ENCODE results near the gene LSM10.
A peak's percentile ranks its signal among the peaks of the same experiment; 100 is the strongest.

The LSM10 gene

GRCh38 chr1:36390411-36390810 lies 7.3 kb downstream of the LSM10 start:
- H3K9me3 ChIP-seq (replicated peaks; ENCODE audit: low read length): no peaks in the 10 kb centered on the region
- peaks cover 37% of the 10 kb centered on the region for H3K36me3 ChIP-seq (ENCODE audit: insufficient read depth, low read length)
- H3K27me3 ChIP-seq (ENCODE audit: control insufficient read depth, insufficient read depth, low read length): no peaks in the 10 kb centered on the region
- peaks cover 15% of the 10 kb centered on the region for H3K4me1 ChIP-seq (ENCODE audit: control insufficient read depth, insufficient read depth, low read length)
- H3K4me2 ChIP-seq (ENCODE audit: low read length): no peak overlapping the region
- H3K4me3 ChIP-seq (ENCODE audit: low read length): no peak overlapping the region
- H3K9ac ChIP-seq (ENCODE audit: low read depth, low read length): no peak overlapping the region

DNA sequence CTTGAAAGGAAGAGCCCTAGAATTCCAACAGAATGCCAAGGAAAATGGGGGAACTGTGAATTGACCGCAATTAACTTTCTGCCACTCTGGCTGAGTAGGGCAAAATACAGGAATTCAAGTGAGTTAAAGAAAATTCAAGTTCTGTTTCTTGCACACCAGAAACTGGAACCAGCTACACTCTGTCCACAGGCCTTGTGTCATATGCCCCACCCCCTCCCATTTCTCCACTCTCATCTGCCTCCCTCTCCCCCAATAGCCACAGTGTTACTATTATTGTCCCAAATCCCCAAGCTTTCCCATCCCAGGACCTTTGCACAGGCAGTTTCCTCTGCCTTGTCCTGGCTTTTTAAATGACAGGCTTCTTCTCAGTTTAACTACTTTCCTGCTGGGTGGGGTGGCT lies 7.7 kb downstream of the LSM10 start:
- H3K9ac ChIP-seq (ENCODE audit: low read depth, low read length): no peak overlapping the region

GRCh38 chr1:36389261-36389660 lies 8.4 kb downstream of the LSM10 start:
- peaks cover 21% of the 10 kb centered on the region for H3K4me1 ChIP-seq (ENCODE audit: control insufficient read depth, insufficient read depth, low read length)

More for the DNA sequence above, 7.7 kb downstream of the LSM10 start:
- H3K27me3 ChIP-seq (ENCODE audit: control insufficient read depth, insufficient read depth, low read length): no peaks in the 10 kb centered on the region
- H3K4me1 ChIP-seq (ENCODE audit: control insufficient read depth, insufficient read depth, low read length): peaks cover 15% of the 10 kb centered on the region
- no peak overlapping the region for H3K4me3 ChIP-seq (ENCODE audit: low read length)
- H3K9me3 ChIP-seq (replicated peaks; ENCODE audit: low read length): no peaks in the 10 kb centered on the region
- H3K36me3 ChIP-seq (ENCODE audit: insufficient read depth, low read length): peaks cover 37% of the 10 kb centered on the region
- H3K4me2 ChIP-seq (ENCODE audit: low read length): no peak overlapping the region

GRCh38 chr1:36387141-36387949 lies 10.4 kb downstream of the LSM10 start:
- Histone ChIP-seq H3K27me3 (ENCODE audit: control insufficient read depth, insufficient read depth, low read length) (no peaks in the 10 kb centered on the region), H3K4me2 (ENCODE audit: low read length) (peak overlapping the region; percentile 75), H3K4me1 (ENCODE audit: control insufficient read depth, insufficient read depth, low read length) (peaks cover 33% of the 10 kb centered on the region), H3K36me3 (ENCODE audit: insufficient read depth, low read length) (peaks cover 20% of the 10 kb centered on the region), H3K9me3 (replicated peaks; ENCODE audit: low read length) (no peaks in the 10 kb centered on the region), H3K4me3 (ENCODE audit: low read length) (peak overlapping the region; percentile 40), H3K9ac (ENCODE audit: low read depth, low read length) (peak overlapping the region; percentile 63)

More at GRCh38 chr1:36389261-36389660, 8.4 kb downstream of the LSM10 start:
- H3K9me3 ChIP-seq (replicated peaks; ENCODE audit: low read length): no peaks in the 10 kb centered on the region
- peaks cover 37% of the 10 kb centered on the region for H3K36me3 ChIP-seq (ENCODE audit: insufficient read depth, low read length)
- H3K9ac ChIP-seq (ENCODE audit: low read depth, low read length): no peak overlapping the region
- H3K27me3 ChIP-seq (ENCODE audit: control insufficient read depth, insufficient read depth, low read length): no peaks in the 10 kb centered on the region
- no peak overlapping the region for H3K4me2 ChIP-seq (ENCODE audit: low read length)
- H3K4me3 ChIP-seq (ENCODE audit: low read length): no peak overlapping the region

DNA sequence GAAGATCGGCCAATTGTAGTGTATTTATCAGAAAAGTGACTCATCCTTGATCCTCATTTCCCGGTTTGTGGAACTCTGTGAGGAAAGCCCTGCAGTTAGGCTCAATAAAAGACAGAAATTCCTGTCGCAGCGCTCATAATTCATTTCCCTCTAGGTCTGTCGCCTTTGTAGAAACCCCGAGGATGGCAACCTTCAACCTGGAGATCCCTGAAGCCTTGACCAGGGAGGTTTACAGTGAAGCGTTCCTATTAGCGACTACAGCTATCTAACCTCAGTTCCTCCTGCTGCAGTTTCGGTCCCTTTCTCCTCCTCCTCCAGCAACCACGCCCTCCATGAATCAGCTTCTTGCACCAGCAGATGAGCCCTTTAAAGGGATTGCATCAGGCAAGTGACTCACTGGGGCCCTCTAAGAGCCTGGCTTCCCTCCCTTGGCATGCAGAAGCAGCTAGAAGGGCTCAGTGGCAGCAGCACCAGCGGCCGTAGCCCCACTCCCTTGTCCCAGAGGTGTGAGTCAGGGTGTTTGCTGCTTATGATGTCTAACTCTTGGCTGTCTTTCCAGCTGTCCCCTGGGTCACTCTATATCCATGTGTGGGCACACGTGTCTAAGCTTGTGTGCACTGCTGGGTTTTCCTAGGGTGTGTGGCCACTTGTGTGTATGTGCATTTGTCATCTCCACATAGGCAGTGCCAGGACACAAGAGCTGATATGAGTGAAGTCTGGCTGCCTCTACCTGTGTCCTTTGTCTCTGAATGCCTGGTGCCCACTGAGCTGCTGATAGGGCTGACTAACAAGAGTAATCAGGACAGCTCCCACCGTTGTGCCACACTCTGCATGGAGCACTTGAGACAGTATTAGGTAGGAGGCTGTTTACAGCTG lies 11.2 kb downstream of the LSM10 start:
- H3K4me3 ChIP-seq (ENCODE audit: low read length): peak overlapping the region; percentile 74
- H3K9me3 ChIP-seq (replicated peaks; ENCODE audit: low read length): no peaks in the 10 kb centered on the region
- H3K9ac ChIP-seq (ENCODE audit: low read depth, low read length): peak overlapping the region; percentile 92
- peaks cover 13% of the 10 kb centered on the region for H3K36me3 ChIP-seq (ENCODE audit: insufficient read depth, low read length)
- peak overlapping the region; percentile 96 for H3K4me2 ChIP-seq (ENCODE audit: low read length)
- H3K4me1 ChIP-seq (ENCODE audit: control insufficient read depth, insufficient read depth, low read length): peaks cover 33% of the 10 kb centered on the region
- H3K27me3 ChIP-seq (ENCODE audit: control insufficient read depth, insufficient read depth, low read length): no peaks in the 10 kb centered on the region

GRCh38 chr1:36385410-36386264 lies 12.1 kb downstream of the LSM10 start, which contains the start of gene STK40:
Gene STK40 (minus strand): TSS chr1:36385924. CDS start chr1:36361332, 24,592 bp downstream.
- peak within 1 kb of the TSS; percentile 96 for H3K4me3 ChIP-seq (ENCODE audit: low read length)
- no peaks in the 10 kb centered on the region for H3K27me3 ChIP-seq (ENCODE audit: control insufficient read depth, insufficient read depth, low read length)
- H3K4me2 ChIP-seq (ENCODE audit: low read length): peak within 1 kb of the TSS; percentile 96
- peaks cover 33% of the 10 kb centered on the region for H3K4me1 ChIP-seq (ENCODE audit: control insufficient read depth, insufficient read depth, low read length)
- H3K9ac ChIP-seq (ENCODE audit: low read depth, low read length): peak within 1 kb of the TSS; percentile 96
- no peaks in the 10 kb centered on the region for H3K9me3 ChIP-seq (replicated peaks; ENCODE audit: low read length)
- peaks cover 6% of the 10 kb centered on the region for H3K36me3 ChIP-seq (ENCODE audit: insufficient read depth, low read length)

- H3K4me2 ChIP-seq (ENCODE audit: low read length): peak overlapping the region; percentile 93
- H3K9me3 ChIP-seq (replicated peaks; ENCODE audit: low read length): no peaks in the 10 kb centered on the region
- no peaks in the 10 kb centered on the region for H3K27me3 ChIP-seq (ENCODE audit: control insufficient read depth, insufficient read depth, low read length)
- H3K4me1 ChIP-seq (ENCODE audit: control insufficient read depth, insufficient read depth, low read length): peaks cover 33% of the 10 kb centered on the region
- peak overlapping the region; percentile 96 for H3K9ac ChIP-seq (ENCODE audit: low read depth, low read length)
- no peaks in the 10 kb centered on the region for H3K36me3 ChIP-seq (ENCODE audit: insufficient read depth, low read length)
- peak overlapping the region; percentile 96 for H3K4me3 ChIP-seq (ENCODE audit: low read length)
Measured at GRCh38 chr1:36384542-36385409, 12.9 kb downstream of the LSM10 start.

- Histone ChIP-seq H3K9me3 (replicated peaks; ENCODE audit: low read length) (no peaks in the 10 kb centered on the region), H3K36me3 (ENCODE audit: insufficient read depth, low read length) (no peaks in the 10 kb centered on the region), H3K4me2 (ENCODE audit: low read length) (peak overlapping the region; percentile 49), H3K27me3 (ENCODE audit: control insufficient read depth, insufficient read depth, low read length) (no peaks in the 10 kb centered on the region), H3K9ac (ENCODE audit: low read depth, low read length) (no peak overlapping the region), H3K4me1 (ENCODE audit: control insufficient read depth, insufficient read depth, low read length) (peaks cover 33% of the 10 kb centered on the region), H3K4me3 (ENCODE audit: low read length) (peak overlapping the region; percentile 40)
Measured at GRCh38 chr1:36383240-36383639, 14.5 kb downstream of the LSM10 start.

DNA sequence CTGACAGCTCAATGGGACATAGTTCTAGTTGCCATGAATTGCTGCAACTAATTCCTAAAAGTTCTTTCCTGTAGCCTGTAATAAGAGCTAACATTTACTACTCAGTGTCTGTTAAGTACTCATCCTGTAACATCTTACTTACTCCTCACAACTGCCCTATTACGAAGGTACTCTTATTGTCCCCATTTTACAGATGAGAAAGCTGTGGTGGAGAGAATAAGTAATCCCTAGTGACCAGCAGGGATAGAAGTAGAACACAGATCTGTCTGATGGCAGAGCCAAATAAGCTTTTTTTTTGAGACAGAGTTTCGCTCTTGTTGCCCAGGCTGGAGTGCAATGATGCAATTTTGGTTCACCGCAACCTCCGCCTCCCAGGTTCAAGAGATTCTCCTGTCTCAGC lies 15.0 kb downstream of the LSM10 start:
- Histone ChIP-seq H3K27me3 (ENCODE audit: control insufficient read depth, insufficient read depth, low read length) (no peaks in the 10 kb centered on the region), H3K4me2 (ENCODE audit: low read length) (no peak overlapping the region), H3K9me3 (replicated peaks; ENCODE audit: low read length) (no peaks in the 10 kb centered on the region), H3K4me1 (ENCODE audit: control insufficient read depth, insufficient read depth, low read length) (peaks cover 28% of the 10 kb centered on the region), H3K9ac (ENCODE audit: low read depth, low read length) (no peak overlapping the region), H3K36me3 (ENCODE audit: insufficient read depth, low read length) (peaks cover 6% of the 10 kb centered on the region), H3K4me3 (ENCODE audit: low read length) (no peak overlapping the region)

DNA sequence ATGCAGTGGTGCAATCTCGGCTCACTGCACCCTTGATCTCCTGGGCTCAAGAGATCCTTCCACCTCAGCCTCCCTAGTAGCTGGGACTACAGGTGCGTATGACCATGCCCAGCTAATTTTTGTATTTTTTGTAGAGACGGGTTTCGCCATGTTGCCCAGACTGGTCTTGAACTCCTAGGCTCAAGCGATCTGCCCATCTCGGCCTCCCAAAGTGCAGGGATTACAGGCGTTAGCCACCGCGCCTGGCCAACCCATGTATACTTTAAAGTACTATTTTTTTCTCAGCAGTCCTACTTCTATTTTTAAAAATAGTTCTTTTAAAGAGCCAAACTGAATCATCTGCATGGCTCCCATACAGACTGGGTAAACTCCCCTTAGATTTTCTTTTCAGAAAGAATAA lies 15.5 kb downstream of the LSM10 start:
- H3K4me3 ChIP-seq (ENCODE audit: low read length): no peak overlapping the region
- H3K4me2 ChIP-seq (ENCODE audit: low read length): no peak overlapping the region
- H3K9me3 ChIP-seq (replicated peaks; ENCODE audit: low read length): no peaks in the 10 kb centered on the region
- H3K27me3 ChIP-seq (ENCODE audit: control insufficient read depth, insufficient read depth, low read length): no peaks in the 10 kb centered on the region
- H3K36me3 ChIP-seq (ENCODE audit: insufficient read depth, low read length): peaks cover 8% of the 10 kb centered on the region
- H3K4me1 ChIP-seq (ENCODE audit: control insufficient read depth, insufficient read depth, low read length): peaks cover 24% of the 10 kb centered on the region
- H3K9ac ChIP-seq (ENCODE audit: low read depth, low read length): no peak overlapping the region

Data from skeletal muscle satellite cell (primary cell).